HG03025 (cell line): ENCODE results near the gene UBE2Q2.
"Not testable (repeated sequence)": the region's sequence is repeated elsewhere in the genome, so short reads cannot be mapped to it uniquely, and the experiment has no call there.

Experiments used
- ATAC-seq: cut with Tn5 transposase; IDR thresholded peaks from one replicate; pipeline ENCODE4 v1.9.1; 2021; ENCODE audit warnings: mild to moderate bottlenecking, moderate library complexity; ENCODE audit not compliant: unreplicated experiment, low FRiP score

Gene UBE2Q2

GRCh38 chr15:75823860-75824613 is 19.2 kb upstream of the UBE2Q2 start:
- ATAC-seq = no peak

- ATAC-seq = no peak
Measured at GRCh38 chr15:75827691-75828090, 15.6 kb upstream of the UBE2Q2 start.

GRCh38 chr15:75828429-75828828 is 14.8 kb upstream of the UBE2Q2 start:
- ATAC-seq = no peak

DNA sequence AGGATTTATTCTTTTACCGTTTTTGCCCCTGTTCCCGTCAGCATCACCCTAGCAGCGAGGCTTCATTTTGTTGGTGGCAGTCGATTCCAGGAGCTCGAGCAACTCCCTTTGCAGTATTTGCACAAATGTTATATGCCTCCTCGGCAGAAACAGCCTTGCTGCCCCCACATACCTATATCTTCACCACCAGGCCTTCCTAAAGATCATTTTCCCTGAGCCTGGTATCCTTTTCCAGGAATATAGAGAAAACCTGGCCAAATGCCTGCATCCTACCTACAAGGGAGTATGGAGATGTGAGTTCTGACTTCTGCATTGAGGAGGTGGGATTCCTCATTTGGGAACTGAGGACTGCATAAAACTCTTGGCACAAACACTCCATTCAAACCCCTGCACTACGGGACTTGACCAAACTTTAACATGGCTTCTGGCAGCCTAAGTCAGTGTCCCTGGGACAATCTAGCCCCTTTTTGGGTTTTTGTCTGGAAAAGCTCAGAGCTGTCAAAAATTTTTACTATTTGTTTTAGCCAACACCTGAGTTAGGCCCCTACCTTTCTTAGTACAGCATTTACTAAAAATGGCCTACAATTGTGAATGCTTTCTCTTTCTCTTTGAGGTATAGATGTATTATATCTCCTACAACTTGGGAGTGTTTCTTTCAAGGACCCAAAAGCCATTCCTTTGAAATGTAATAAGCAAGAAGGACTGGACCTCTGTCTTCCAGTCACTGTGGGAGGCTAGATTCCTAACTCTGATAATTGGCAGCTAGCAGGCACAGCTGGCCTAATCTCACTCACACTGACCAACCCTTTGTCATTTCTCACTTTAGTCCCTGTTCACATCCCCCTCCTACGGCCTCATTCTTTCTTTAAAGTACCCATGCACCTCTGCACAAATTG is 12.1 kb upstream of the UBE2Q2 start:
- no peak for ATAC-seq

DNA sequence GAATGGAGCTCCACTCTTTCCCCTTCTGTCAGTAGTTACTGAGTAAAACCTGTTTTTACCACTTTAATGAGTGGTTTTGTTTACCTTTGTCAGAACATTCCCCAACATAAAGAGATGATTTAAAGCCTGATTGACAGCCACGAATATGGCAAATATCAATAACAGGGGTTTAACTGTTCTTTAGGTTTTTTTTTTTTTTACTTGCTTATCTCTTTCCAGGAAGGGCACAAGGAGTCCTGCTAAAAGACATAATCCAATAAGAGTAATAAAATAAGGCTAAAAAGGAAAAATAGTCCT is 11.5 kb upstream of the UBE2Q2 start:
- no peak for ATAC-seq

DNA sequence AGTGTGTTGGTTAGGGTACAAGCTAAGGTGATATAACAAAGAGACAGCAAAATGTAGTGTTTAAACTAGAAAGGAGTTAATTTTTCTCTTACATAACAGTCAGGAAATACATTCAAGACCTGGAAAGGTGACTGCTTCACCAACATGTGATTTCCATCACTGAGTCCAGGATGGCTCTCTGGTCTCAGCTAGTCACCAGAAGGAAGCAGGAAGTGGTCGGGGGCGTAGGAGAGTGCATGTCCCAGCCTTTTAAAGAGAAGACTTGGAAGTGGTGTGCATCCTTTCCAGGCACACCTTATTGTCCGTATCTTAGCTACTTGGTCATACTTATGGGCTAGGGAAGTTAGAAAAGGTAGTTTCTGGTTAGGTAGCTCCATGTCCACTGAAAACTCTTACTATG is 11.1 kb upstream of the UBE2Q2 start:
- ATAC-seq = no peak

GRCh38 chr15:75834021-75834420 is 9.2 kb upstream of the UBE2Q2 start:
- no peak for ATAC-seq

- no peak for ATAC-seq
Measured at GRCh38 chr15:75835990-75836958, 7.0 kb upstream of the UBE2Q2 start.

DNA sequence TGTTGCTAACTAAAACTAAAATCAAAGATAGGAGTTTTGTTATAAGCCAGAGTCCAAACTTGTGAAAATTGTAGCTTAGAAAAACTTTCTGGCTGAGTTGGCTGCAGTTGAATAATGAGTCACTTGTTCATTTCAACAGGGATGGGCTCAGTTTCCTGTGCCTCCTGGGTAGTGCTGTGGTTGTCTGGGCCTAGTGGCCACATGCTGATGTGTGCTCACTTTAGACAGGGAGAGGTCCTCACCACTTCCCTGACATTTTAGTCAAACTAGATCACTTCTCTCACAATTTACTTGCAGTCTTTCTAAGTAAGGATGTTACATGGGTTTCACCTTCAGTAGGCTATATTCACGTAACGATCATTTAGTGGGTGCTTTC is 6.3 kb upstream of the UBE2Q2 start:
- no peak for ATAC-seq

GRCh38 chr15:75840659-75841058 is 2.6 kb upstream of the UBE2Q2 start:
- ATAC-seq = no peak

DNA sequence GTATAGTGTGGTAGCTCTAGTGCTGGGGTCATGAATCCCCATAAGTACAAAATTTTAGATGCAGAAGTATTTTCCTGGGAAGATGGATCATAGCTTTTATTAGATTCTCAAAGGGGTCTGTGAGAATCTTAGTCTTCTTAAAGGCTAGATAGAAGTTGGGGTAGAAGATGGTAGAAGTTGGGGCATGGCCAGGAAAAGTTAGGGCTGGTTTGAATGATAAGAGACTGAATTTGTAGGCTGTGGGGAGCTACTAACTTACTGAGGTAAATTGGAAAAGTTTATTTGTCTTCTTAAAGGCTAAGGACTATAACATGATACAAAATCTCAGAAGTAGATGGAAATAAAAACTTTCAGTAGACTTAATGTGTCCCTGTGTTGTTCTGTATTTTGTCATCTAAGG is 1.6 kb upstream of the UBE2Q2 start:
- no peak for ATAC-seq

DNA sequence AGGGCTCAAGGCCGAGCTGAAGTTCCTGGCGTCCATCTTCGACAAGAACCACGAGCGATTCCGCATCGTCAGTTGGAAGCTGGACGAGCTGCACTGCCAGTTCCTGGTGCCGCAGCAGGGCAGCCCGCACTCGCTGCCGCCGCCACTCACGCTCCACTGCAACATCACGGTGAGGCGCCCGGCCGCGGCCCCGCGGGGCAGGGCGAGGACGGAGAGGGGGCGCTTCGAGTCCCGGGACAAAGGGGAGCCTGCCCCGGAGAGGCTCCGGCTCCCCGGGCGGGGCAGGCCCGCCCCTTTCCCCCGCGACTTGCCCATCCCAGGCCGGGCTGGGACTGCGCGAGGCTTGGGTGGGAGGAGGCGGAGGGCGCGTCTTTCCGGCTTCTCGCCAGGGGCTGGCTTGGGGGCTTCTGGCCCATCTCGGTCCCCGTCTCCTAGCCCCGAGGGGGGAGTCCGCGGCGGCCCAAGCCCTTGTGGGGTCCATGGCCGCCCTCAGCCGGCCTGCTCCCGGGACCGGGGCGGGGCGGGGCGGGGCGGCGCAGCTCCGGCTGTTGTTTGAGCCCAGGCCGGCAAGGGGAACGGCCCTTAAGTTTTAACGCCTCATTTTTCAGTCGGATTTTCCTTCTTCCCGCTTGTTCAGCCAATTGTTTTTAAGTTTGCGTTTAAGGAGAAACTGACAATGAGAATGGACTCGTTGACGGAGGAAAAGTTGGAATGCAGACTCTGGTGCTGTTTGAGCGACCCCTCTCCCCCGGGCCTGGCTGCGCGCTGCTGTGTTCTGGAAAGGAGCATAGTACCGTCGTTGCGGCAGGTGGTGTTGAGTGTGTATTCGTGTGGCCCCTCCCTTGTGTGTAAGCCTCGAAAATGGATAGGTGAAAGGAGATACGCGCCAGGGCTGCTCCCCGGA is 683 bp downstream of the UBE2Q2 start:
- ATAC-seq = peak; percentile 34

GRCh38 chr15:75844629-75845335 is 1.5 kb downstream of the UBE2Q2 start:
- no peak for ATAC-seq

DNA sequence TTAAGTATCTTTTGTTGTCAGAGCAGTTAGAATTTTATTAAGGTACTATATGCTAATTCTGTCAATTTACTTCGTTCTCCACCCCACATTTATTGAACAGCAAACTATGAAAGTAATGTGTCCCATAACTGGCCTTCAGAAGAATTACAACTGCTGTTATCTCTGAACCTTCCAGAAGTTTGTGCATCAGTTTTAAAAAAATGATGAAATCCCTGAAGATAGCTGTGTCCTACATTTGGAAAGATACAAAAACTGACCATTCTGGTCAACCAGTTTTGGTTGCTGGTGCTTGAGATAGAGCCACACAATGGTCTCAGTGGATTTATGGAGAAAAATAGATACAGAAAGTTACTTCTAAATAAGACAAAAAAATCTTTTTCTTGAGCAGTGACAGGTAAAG is 5.9 kb downstream of the UBE2Q2 start:
- no peak for ATAC-seq

GRCh38 chr15:75850708-75851107 is 7.5 kb downstream of the UBE2Q2 start:
- ATAC-seq = no peak

- ATAC-seq = not testable (repeated sequence)
Measured at GRCh38 chr15:75851566-75851965, 8.3 kb downstream of the UBE2Q2 start.

DNA sequence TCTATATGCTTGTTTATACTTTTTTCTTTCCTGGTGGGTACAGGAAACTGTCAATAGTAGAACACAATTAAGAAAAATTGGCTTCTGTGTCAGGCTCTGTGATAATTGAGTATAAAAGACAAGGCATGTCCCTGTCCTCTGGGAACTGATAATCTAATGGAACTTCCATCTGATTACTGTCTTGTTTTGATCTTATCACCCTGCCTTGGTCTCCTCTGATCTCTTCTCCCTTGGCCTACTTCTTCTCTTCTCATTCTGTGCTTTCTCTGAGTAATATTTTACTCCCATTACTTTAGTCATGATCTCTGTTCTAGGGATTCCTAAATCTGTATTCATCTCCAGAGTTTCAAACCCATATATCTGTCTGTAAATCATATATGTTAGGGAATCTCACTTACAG is 14.6 kb downstream of the UBE2Q2 start:
- no peak for ATAC-seq

GRCh38 chr15:75861750-75862402 is 18.6 kb downstream of the UBE2Q2 start:
- ATAC-seq = no peak

GRCh38 chr15:75862796-75863195 is 19.5 kb downstream of the UBE2Q2 start:
- no peak for ATAC-seq
